Uterus (tissue), 4 donors: ENCODE data around the gene MCM3AP. TPM values are rescaled to one million over a fixed set of nuclear protein-coding genes. Genes with fewer than 3 reads are reported as not detected.

Source experiments
- DNase-seq, 2 donors: peaks; one replicate each; pipeline ENCODE4 v3.0.0-alpha.2; 2019 to 2020
- H3K27ac ChIP-seq, 2 donors: fragments of 200-600 bp; sonication (generic); 1 replicate in 1 of 2; 2 replicates in 1 of 2; pipeline ENCODE4 v1.5.1; 2016 to 2018
- H3K27me3 ChIP-seq, 2 donors: fragments of 200-600 bp; sonication (generic); one replicate each; pipeline ENCODE4 v1.5.1; 2018 to 2019; ENCODE audit warnings: control low read depth in 1 of 2
- H3K36me3 ChIP-seq, 2 donors: fragments of 200-600 bp; sonication (generic); one replicate each; pipeline ENCODE4 v1.5.1; 2019; ENCODE audit warnings: control low read depth in 1 of 2
- H3K4me1 ChIP-seq, 2 donors: fragments of 200-600 bp; sonication (generic); one replicate each; pipeline ENCODE4 v1.5.1; 2018 to 2019; ENCODE audit warnings: control low read depth in 1 of 2
- H3K4me3 ChIP-seq, 2 donors: fragments of 200-600 bp; sonication (generic); 1 replicate in 1 of 2; 2 replicates in 1 of 2; pipeline ENCODE4 v1.5.1; 2018 to 2019; ENCODE audit warnings: mild to moderate bottlenecking in 1 of 2
- H3K9me3 ChIP-seq, 2 donors: fragments of 200-600 bp; sonication (generic); one replicate each; pipeline ENCODE4 v1.5.1; 2019; ENCODE audit warnings: control low read depth in 1 of 2
- CTCF ChIP-seq, 4 experiments: fragments of 200-600 bp in 2 of 4; fragments of 450-650 bp in 2 of 4; sonication (generic) in 2 of 4; IDR thresholded peaks; one replicate each; pipeline ENCODE4 v1.5.1; 2016 to 2019; ENCODE audit warnings: antibody characterized with exemption in 4 of 4, mild to moderate bottlenecking in 2 of 4, moderate library complexity in 1 of 4
- POLR2A ChIP-seq, 2 donors: fragments of 450-650 bp; IDR thresholded peaks; one replicate each; pipeline ENCODE4 v1.6.1; 2016; ENCODE audit warnings: antibody characterized with exemption in 2 of 2, mild to moderate bottlenecking in 1 of 2, moderate library complexity in 1 of 2
- intact Hi-C: fragments of 100-400 bp; cut with DNase I; formaldehyde crosslinking; loops from one replicate; pipeline ENCODE4 v1.15.1; 2023; ENCODE audit warnings: low total_unique reads
- total RNA-seq, 4 donors: library from RNA; depleted of rRNA in 3 of 4; stranded (reverse); fragments of >200 nt in 3 of 4; gene quantifications; one replicate each; pipeline versions ENCODE4 v1.1.0 to v1.2.4, GENCODE V29; 2014 to 2023
- donor health status: DM: yes; HTN: yes; CAD: no.

Gene MCM3AP
- total RNA-seq, 4 donors from 2014 or later, result 24.1 to 128 (median 93.2) TPM

GRCh38 chr21:46254208-46254975, 31.0 kb downstream of the MCM3AP start:
- H3K27me3 ChIP-seq, result no peaks in the 10 kb centered on the region
- no peaks in the 10 kb centered on the region for H3K4me1 ChIP-seq
- intact Hi-C loops, result no loop called here
- TF ChIP-seq CTCF (IDR thresholded peaks at IDR 0.05) (no peak), POLR2A (IDR thresholded peaks at IDR 0.05) (no peak)
- H3K36me3 ChIP-seq, result no peaks in the 10 kb centered on the region
- H3K4me3 ChIP-seq, result no peak overlapping the region
- no peaks in the 10 kb centered on the region for H3K9me3 ChIP-seq
- DNase-seq, result no peak
- no peak overlapping the region for H3K27ac ChIP-seq

GRCh38 chr21:46253610-46254124, 31.7 kb downstream of the MCM3AP start:
- no peaks in the 10 kb centered on the region for H3K27me3 ChIP-seq
- no peaks in the 10 kb centered on the region for H3K9me3 ChIP-seq
- H3K36me3 ChIP-seq, result no peaks in the 10 kb centered on the region
- no peaks in the 10 kb centered on the region for H3K4me1 ChIP-seq
- H3K27ac ChIP-seq, result no peak overlapping the region
- TF ChIP-seq CTCF (IDR thresholded peaks at IDR 0.05), result no peak
- no peak for TF ChIP-seq POLR2A (IDR thresholded peaks at IDR 0.05)
- no peak overlapping the region for H3K4me3 ChIP-seq
- DNase-seq, result no peak
- intact Hi-C loops, result no loop called here

- H3K9me3 ChIP-seq, result no peaks in the 10 kb centered on the region
- no peak for TF ChIP-seq CTCF (IDR thresholded peaks at IDR 0.05)
- H3K36me3 ChIP-seq, result no peaks in the 10 kb centered on the region
- H3K4me1 ChIP-seq, result no peaks in the 10 kb centered on the region
- no peak for DNase-seq
- H3K27me3 ChIP-seq, result no peaks in the 10 kb centered on the region
- no peak overlapping the region for H3K27ac ChIP-seq
- intact Hi-C loops, result no loop called here
- no peak overlapping the region for H3K4me3 ChIP-seq
Measured at GRCh38 chr21:46252840-46253239, 32.6 kb downstream of the MCM3AP start.

DNA sequence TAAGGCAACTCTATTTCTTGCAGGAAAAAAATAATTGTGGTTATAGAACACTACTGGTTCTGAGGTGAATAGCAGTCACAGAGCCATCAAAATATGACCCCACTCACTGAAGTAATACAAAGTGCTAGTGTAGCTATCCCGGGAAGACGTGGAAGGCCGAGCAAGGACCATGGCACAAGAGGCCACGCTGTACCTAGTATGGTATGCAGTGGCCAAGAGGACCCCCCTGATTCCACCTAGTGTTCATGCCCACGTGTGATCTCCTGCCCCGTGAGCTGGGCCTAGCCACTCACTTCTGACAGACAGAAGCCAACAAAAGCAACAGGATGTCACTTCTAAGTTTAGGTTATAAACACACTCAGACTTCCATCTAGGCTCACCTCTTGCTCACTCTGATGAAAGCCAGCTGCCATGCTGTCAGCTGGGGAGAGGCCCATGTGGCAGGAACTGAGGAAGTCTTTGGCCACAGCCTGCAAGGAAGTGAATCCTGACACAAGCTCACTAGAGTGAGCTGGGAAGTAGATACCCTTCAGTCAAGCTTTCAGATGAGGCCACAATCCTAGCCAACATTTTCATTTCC, 35.2 kb downstream of the MCM3AP start:
- no peaks in the 10 kb centered on the region for H3K27me3 ChIP-seq
- no peak for TF ChIP-seq CTCF (IDR thresholded peaks at IDR 0.05)
- TF ChIP-seq POLR2A (IDR thresholded peaks at IDR 0.05), result no peak
- H3K36me3 ChIP-seq, result no peaks in the 10 kb centered on the region
- intact Hi-C loops, result no loop called here
- no peaks in the 10 kb centered on the region for H3K4me1 ChIP-seq
- H3K9me3 ChIP-seq, result no peaks in the 10 kb centered on the region
- H3K27ac ChIP-seq, result no peak overlapping the region
- no peak overlapping the region for H3K4me3 ChIP-seq
- DNase-seq, result no peak

DNA sequence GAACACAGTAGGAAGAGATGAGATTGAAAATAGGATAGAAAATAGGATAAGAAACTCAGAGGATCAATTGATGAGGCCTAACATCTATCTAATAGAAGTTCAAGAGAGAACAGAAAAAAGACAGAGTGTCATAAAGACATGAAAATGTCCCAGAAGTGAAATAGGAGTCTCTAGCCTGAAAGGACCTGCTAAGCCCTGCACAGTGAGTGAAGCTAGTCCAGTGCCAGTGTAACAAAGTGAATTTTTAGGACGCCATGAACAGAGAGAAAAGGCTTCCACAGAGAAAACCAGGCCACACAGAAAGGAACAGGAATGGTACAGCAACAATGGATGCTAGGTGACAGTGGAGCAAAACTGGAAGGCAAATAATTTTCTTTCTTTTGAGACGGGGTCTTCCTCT, 36.6 kb downstream of the MCM3AP start:
- intact Hi-C loops, result no loop called here
- Histone ChIP-seq H3K9me3 (no peaks in the 10 kb centered on the region), H3K27ac (no peak overlapping the region), H3K27me3 (no peaks in the 10 kb centered on the region), H3K4me3 (no peak overlapping the region), H3K4me1 (no peaks in the 10 kb centered on the region), H3K36me3 (no peaks in the 10 kb centered on the region)
- TF ChIP-seq CTCF (IDR thresholded peaks at IDR 0.05), result no peak
- no peak for TF ChIP-seq POLR2A (IDR thresholded peaks at IDR 0.05)
- DNase-seq, result no peak
